Ascending aorta (tissue), 2 donors: ENCODE data around the gene HTRA3. TPM values are rescaled to one million over a fixed set of nuclear protein-coding genes. Genes with fewer than 3 reads are reported as not detected.

ENCODE experiments used
- DNase-seq, 2 donors: peaks; one replicate each; pipeline ENCODE4 v3.0.0-alpha.2; 2019; ENCODE audit warnings: low spot score in 2 of 2
- H3K27ac ChIP-seq, 2 donors: fragments of 200-600 bp; sonication (generic); one replicate each; pipeline ENCODE4 v1.5.1; 2016 to 2017; ENCODE audit warnings: mild to moderate bottlenecking in 1 of 2
- H3K27me3 ChIP-seq: fragments of 200-600 bp; sonication (generic); one replicate; pipeline ENCODE4 v1.5.1; 2017
- H3K36me3 ChIP-seq, 2 donors: fragments of 200-600 bp; sonication (generic); one replicate each; pipeline ENCODE4 v1.5.1; 2016
- H3K4me1 ChIP-seq, 2 donors: fragments of 200-600 bp; sonication (generic); one replicate each; pipeline ENCODE4 v1.5.1; 2016 to 2017; ENCODE audit warnings: mild to moderate bottlenecking in 1 of 2
- H3K4me3 ChIP-seq, 2 donors: fragments of 200-600 bp; sonication (generic); one replicate each; pipeline ENCODE4 v1.5.1; 2016 to 2017; ENCODE audit warnings: mild to moderate bottlenecking in 1 of 2
- H3K9me3 ChIP-seq, 2 donors: fragments of 200-600 bp; sonication (generic); one replicate each; pipeline ENCODE4 v1.5.1; 2016
- intact Hi-C: fragments of 100-400 bp; cut with DNase I; formaldehyde crosslinking; loops from one replicate; pipeline ENCODE4 v1.15.1; 2023
- total RNA-seq: library from RNA; depleted of rRNA; stranded (reverse); fragments of >200 nt; gene quantifications from one replicate; pipeline ENCODE4 v1.1.0, GENCODE V29; 2016
- TF ChIP-seq, protein P1 (sequence below), 3 experiments: fragments of 200-600 bp in 2 of 3; fragments of 450-650 bp in 1 of 3; sonication (generic) in 2 of 3; IDR thresholded peaks; one replicate each; pipeline ENCODE4 v1.5.1; 2016 to 2019; ENCODE audit warnings: antibody characterized with exemption in 3 of 3, mild to moderate bottlenecking in 1 of 3, moderate library complexity in 1 of 3

The HTRA3 gene
- total RNA-seq, 1 donor from 2014 or later, result 52.6 TPM

DNA sequence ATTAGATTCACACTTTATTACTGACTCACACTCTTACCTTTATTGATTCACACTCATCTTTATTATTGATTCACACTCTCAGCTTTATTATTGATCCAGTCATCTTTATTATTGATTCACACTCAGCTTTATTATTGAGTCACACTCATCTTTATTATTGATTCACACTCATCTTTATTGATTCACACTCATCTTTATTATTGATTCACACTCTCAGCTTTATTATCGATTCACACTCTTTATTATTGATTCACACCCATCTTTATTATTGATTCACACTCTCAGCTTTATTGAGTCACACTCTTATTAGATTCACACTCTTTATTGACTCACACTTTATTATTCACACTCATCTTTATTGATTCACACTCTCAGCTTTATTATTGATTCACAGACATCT, 31.3 kb downstream of the HTRA3 start:
- intact Hi-C loops, result no loop called here
- H3K4me3 ChIP-seq, result no peak overlapping the region
- DNase-seq, result no peak
- no peaks in the 10 kb centered on the region for H3K27me3 ChIP-seq
- no peaks in the 10 kb centered on the region for H3K4me1 ChIP-seq
- H3K36me3 ChIP-seq, result peaks cover 0 to 2% of the 10 kb centered on the region in 2 donors
- no peaks in the 10 kb centered on the region for H3K9me3 ChIP-seq
- TF ChIP-seq, protein P1, sequence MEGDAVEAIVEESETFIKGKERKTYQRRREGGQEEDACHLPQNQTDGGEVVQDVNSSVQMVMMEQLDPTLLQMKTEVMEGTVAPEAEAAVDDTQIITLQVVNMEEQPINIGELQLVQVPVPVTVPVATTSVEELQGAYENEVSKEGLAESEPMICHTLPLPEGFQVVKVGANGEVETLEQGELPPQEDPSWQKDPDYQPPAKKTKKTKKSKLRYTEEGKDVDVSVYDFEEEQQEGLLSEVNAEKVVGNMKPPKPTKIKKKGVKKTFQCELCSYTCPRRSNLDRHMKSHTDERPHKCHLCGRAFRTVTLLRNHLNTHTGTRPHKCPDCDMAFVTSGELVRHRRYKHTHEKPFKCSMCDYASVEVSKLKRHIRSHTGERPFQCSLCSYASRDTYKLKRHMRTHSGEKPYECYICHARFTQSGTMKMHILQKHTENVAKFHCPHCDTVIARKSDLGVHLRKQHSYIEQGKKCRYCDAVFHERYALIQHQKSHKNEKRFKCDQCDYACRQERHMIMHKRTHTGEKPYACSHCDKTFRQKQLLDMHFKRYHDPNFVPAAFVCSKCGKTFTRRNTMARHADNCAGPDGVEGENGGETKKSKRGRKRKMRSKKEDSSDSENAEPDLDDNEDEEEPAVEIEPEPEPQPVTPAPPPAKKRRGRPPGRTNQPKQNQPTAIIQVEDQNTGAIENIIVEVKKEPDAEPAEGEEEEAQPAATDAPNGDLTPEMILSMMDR (IDR thresholded peaks at IDR 0.05), result no peak
- no peak overlapping the region for H3K27ac ChIP-seq

GRCh38 chr4:8301851-8302730, 32.5 kb downstream of the HTRA3 start:
- Histone ChIP-seq H3K36me3 (peaks cover 0 to 2% of the 10 kb centered on the region in 2 donors), H3K27ac (no peak overlapping the region), H3K4me1 (no peaks in the 10 kb centered on the region), H3K4me3 (no peak overlapping the region), H3K9me3 (no peaks in the 10 kb centered on the region), H3K27me3 (no peaks in the 10 kb centered on the region)
- peak in 1 of 2 donors; percentile 37 for DNase-seq
- intact Hi-C loops, result no loop called here
- TF ChIP-seq, protein P1 (IDR thresholded peaks at IDR 0.05), result no peak

DNA sequence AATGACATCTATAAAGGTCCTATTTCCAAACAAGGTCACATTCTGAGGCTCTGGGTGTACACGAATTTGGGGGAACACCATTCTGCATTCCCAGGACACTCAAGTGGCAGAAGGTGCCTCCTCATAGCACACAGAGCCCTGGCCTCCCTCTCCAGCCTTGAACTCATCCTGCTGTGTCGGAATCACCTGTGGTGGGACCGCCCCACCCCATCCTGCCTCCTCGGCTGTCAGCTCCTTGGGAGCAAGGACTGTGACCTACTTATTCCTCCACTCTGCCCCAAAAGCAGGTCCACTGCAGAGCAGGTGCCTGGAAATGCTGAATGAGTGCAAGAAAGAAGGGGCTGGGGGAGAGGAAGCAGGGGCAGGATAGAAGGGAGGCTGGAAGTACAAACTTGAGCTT, 33.5 kb downstream of the HTRA3 start:
- TF ChIP-seq, protein P1 (IDR thresholded peaks at IDR 0.05), result no peak
- DNase-seq, result peak in 1 of 2 donors; percentile 40
- Histone ChIP-seq H3K27ac (no peak overlapping the region), H3K4me3 (no peak overlapping the region), H3K27me3 (no peaks in the 10 kb centered on the region), H3K9me3 (no peaks in the 10 kb centered on the region), H3K36me3 (peaks cover 0 to 2% of the 10 kb centered on the region in 2 donors), H3K4me1 (no peaks in the 10 kb centered on the region)
- intact Hi-C loops, result no loop called here

DNA sequence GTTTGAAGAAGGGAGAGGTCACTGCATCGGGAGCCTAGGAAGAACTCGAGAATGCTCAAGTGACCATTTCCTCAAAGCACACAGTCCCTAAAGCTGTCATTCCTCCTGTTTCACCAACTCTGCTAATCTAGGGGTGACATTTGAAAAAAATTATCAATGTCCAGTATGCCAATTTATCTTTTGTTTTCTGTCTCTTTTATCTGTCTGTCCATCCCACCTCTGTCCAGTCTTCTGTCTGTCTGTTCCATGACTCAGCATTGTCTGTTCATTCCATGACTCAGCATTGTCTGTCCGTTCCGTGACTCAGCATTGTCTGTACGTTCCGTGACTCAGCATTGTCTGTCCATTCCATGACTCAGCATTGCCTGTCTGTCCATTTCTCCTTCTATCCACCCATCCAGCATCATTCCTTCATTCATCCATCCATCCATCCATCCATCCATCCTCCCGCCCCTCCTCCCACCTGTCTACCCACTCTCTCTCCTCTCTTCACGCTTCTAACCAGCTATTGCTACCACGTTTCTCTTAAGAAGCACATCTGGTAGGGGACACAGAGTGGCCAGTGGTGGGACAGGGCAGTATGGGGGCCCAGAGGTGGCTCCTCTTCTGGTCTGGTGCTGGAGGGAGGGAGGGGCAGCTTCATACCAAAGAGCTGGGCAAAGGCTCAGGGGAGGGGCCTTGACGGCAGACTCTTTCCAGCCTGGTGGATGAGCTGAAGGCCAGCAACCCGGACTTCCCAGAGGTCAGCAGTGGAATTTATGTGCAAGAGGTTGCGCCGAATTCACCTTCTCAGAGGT, 34.1 kb downstream of the HTRA3 start:
- Histone ChIP-seq H3K9me3 (no peaks in the 10 kb centered on the region), H3K27ac (no peak overlapping the region), H3K36me3 (peaks cover 0 to 2% of the 10 kb centered on the region in 2 donors), H3K4me3 (no peak overlapping the region), H3K27me3 (no peaks in the 10 kb centered on the region), H3K4me1 (no peaks in the 10 kb centered on the region)
- TF ChIP-seq, protein P1 (IDR thresholded peaks at IDR 0.05), result no peak
- peak in 1 of 2 donors; percentile 65 for DNase-seq
- intact Hi-C loops, result no loop called here

GRCh38 chr4:8304827-8305695, 35.5 kb downstream of the HTRA3 start:
- peak in 1 of 2 donors; percentile 42 for DNase-seq
- Histone ChIP-seq H3K9me3 (no peaks in the 10 kb centered on the region), H3K27me3 (no peaks in the 10 kb centered on the region), H3K4me3 (no peak overlapping the region), H3K27ac (no peak overlapping the region), H3K36me3 (peaks cover 0 to 2% of the 10 kb centered on the region in 2 donors), H3K4me1 (no peaks in the 10 kb centered on the region)
- intact Hi-C loops, result no loop called here
- TF ChIP-seq, protein P1 (IDR thresholded peaks at IDR 0.05), result no peak
